HG03045 (cell line): Measurements from ENCODE around the gene C13orf46.
"Not testable (repeated sequence)": the region's sequence is repeated elsewhere in the genome, so short reads cannot be mapped to it uniquely, and the experiment has no call there.

Experiments
- ATAC-seq: cut with Tn5 transposase; IDR thresholded peaks from one replicate; pipeline ENCODE4 v1.9.1; 2021; ENCODE audit warnings: mild to moderate bottlenecking, moderate library complexity; ENCODE audit not compliant: unreplicated experiment

Gene C13orf46

GRCh38 chr13:113995051-113995601 lies 21.2 kb upstream of the C13orf46 start:
- no peak for ATAC-seq

GRCh38 chr13:113992276-113993005 lies 18.6 kb upstream of the C13orf46 start:
- ATAC-seq: no peak

- ATAC-seq: no peak
These were observed 17.9 kb upstream of the C13orf46 start for GRCh38 chr13:113991676-113992179.

GRCh38 chr13:113991191-113991669 lies 17.4 kb upstream of the C13orf46 start:
- ATAC-seq: no peak

GRCh38 chr13:113990321-113990837 lies 16.5 kb upstream of the C13orf46 start:
- ATAC-seq: no peak

- ATAC-seq: no peak
These were observed 15.9 kb upstream of the C13orf46 start for GRCh38 chr13:113989585-113990300.

- not testable (repeated sequence) for ATAC-seq
These were observed 15.0 kb upstream of the C13orf46 start for GRCh38 chr13:113988859-113989258.

GRCh38 chr13:113982296-113982661 lies 8.4 kb upstream of the C13orf46 start:
- no peak for ATAC-seq

- ATAC-seq: no peak
These were observed 7.9 kb upstream of the C13orf46 start for GRCh38 chr13:113981611-113982295.

GRCh38 chr13:113981194-113981605 lies 7.3 kb upstream of the C13orf46 start:
- ATAC-seq: no peak

GRCh38 chr13:113980489-113981064 lies 6.7 kb upstream of the C13orf46 start:
- no peak for ATAC-seq

- no peak for ATAC-seq
These were observed 6.1 kb upstream of the C13orf46 start for GRCh38 chr13:113979791-113980471.

- ATAC-seq: no peak
These were observed 5.0 kb upstream of the C13orf46 start for GRCh38 chr13:113978741-113979481.

- no peak for ATAC-seq
These were observed 4.1 kb upstream of the C13orf46 start for GRCh38 chr13:113977976-113978375.

GRCh38 chr13:113976711-113977684 lies 3.1 kb upstream of the C13orf46 start:
- ATAC-seq: no peak

- ATAC-seq: no peak
These were observed 1.5 kb upstream of the C13orf46 start for GRCh38 chr13:113975416-113975815.

- ATAC-seq: no peak
These were observed 717 bp upstream of the C13orf46 start for GRCh38 chr13:113974304-113975281.
